IPS-18c (cell line): Measurements from ENCODE around the gene FGD4.

ENCODE experiments used
- H3K4me3 ChIP-seq: 2 replicates; pipeline ENCODE4 v1.7.0; 2013; ENCODE audit warnings: low read depth, mild to moderate bottlenecking, low read length, moderate library complexity; ENCODE audit not compliant: insufficient read depth
- H3K9me3 ChIP-seq: one replicate; pipeline ENCODE4 v1.6.1; 2013; ENCODE audit warnings: mild to moderate bottlenecking, low read length, moderate library complexity; ENCODE audit not compliant: control insufficient read depth, insufficient read depth

The FGD4 gene

DNA sequence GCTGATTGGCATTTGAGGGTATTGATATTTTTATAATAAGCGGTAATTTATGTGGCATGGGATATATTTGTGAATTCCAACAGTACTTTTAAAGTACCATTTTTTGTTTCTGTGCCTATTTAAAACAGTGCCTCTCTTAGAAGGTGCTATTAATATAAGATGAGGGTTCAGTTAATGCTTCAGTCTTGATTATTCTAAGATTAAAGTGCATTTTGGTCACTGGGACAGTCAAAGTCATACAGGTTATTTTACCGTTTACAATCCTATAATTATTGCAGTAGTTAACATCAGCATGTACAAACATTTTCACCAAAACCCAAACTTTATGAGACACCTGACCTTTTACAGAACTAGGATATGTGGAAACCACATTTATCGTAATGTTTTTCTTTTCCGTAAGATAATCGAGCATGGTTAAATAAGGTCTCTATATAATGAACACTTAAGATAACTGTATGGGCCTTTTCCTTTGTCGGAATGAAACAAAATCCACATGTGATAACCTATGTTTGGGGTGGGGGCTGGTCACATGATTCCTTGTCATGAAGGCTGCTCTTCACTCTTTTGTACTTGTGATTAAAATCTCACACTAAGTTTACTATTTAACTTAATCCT lies 242.0 kb downstream of the FGD4 start:
- Histone ChIP-seq H3K4me3 (no peak overlapping the region), H3K9me3 (no peaks in the 10 kb centered on the region)

GRCh38 chr12:32644431-32644830 lies 245.1 kb downstream of the FGD4 start:
- H3K4me3 ChIP-seq: no peak overlapping the region
- H3K9me3 ChIP-seq: no peaks in the 10 kb centered on the region

DNA sequence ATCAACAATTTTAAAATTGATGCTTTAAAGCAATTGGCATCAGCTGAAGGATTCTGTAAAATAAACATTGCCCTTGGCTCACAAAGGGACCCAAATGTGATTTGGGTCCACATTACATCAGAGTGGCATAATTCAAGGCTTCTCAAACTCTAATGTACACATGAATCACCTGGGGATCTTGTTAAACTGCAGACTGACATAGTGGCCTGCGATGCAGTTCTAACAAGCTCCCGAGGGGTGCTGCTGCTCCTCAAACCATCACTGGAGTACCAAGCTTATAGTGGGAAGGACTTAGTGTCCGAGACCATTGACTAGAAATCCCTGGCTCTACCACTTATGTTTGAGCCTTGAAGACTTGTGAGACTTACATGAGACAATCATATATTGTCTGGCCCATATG lies 247.9 kb downstream of the FGD4 start:
- Histone ChIP-seq H3K4me3 (no peak overlapping the region), H3K9me3 (no peaks in the 10 kb centered on the region)

DNA sequence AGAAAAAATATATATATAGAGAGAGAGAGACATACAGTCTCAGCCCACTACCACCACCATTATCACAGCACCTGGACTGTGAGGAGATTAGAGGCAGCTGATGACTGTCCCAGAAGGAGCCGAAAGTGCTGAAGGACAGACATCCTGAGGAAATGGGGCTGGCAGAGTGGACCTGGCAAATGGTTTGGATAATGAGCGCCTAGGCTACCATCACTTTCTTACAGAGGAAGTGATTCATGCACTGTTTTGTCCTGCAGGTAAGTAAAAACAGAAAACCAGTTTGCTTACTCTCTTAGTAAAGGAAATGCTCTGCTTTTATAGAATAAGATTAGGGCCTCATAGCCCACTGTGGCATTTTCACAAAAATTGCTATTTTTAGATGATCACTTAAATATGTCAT lies 251.2 kb downstream of the FGD4 start:
- no peak overlapping the region for H3K4me3 ChIP-seq
- H3K9me3 ChIP-seq: no peaks in the 10 kb centered on the region

- H3K9me3 ChIP-seq: no peaks in the 10 kb centered on the region
Measured at GRCh38 chr12:32651151-32651955, 252.0 kb downstream of the FGD4 start.

DNA sequence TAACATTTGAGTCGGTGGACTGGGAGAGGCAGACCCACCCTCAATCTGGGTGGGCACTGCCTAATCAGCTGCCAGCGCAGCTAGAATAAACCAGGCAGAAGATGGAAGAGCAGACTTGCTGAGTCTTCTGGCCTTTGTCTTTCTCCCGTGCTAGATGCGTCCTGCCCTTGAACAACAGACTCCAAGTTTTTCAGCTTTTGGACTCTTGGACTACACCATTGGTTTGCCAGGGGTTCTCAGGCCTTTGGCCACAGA lies 252.5 kb downstream of the FGD4 start:
- no peak overlapping the region for H3K4me3 ChIP-seq
- H3K9me3 ChIP-seq: no peaks in the 10 kb centered on the region

More at GRCh38 chr12:32651151-32651955, 252.0 kb downstream of the FGD4 start:
- H3K4me3 ChIP-seq: no peak overlapping the region

GRCh38 chr12:32659908-32660440 lies 260.6 kb downstream of the FGD4 start:
- Histone ChIP-seq H3K9me3 (no peaks in the 10 kb centered on the region), H3K4me3 (no peak overlapping the region)

DNA sequence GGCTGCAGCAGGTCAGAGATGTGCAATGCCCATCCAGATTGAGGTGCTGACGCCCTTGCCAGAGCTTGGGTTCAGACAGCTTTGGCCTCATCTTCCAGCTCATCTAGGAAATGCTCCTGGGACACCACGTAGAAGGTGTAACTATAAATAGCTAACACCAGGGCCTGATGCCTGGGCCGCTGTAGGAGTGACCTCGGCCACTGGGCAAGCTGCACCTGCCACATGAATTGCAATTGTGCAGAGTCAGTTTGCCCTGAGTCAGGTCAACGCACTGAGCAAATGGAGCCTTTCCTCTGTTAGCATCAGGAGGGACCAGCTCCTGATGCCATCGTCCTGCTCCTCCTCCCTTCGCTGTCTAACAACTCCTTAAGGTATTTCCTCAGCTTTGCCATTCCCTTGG lies 262.3 kb downstream of the FGD4 start:
- no peak overlapping the region for H3K4me3 ChIP-seq
- H3K9me3 ChIP-seq: no peaks in the 10 kb centered on the region

GRCh38 chr12:32662665-32663064 lies 263.3 kb downstream of the FGD4 start:
- Histone ChIP-seq H3K9me3 (no peaks in the 10 kb centered on the region), H3K4me3 (no peak overlapping the region)

DNA sequence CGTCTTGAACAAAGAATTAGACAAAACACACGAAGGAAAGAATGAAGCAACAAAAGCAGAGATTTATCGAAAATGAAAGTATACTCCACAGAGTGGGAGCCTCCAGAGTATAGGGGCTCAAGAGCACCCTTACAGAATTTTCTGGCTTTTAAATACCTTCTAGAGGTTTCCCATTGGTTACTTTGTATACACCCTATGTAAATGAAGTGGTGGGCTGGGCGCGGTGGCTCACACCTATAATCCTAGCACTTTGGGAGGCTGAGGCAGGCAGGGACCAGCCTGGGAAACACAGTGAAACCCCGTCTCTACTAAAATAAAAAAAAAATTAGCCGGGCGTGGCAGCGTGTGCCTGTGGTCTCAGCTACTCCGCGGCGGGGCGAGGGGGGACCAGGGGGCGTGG lies 266.7 kb downstream of the FGD4 start:
- no peak overlapping the region for H3K4me3 ChIP-seq
- peaks cover 2% of the 10 kb centered on the region for H3K9me3 ChIP-seq

DNA sequence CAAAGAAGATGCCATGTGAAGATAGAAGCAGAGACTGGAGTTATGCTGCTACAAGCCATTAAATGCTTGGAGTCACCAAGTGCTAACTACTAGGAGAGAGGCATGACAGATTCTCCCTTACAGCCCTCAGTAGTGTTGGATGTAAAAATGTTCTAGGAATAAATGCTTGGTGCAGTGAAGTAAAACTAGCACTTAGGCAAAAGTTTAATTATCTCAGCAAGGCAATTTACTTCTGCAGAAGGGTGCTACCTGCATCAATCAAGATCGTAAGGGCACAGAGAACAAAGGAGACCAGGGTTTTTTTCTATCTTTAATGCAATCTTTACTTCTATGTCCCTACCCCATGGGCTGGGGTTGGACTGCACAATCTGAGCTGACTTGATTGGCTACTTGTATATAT lies 270.2 kb downstream of the FGD4 start:
- Histone ChIP-seq H3K9me3 (peaks cover 2% of the 10 kb centered on the region), H3K4me3 (no peak overlapping the region)

DNA sequence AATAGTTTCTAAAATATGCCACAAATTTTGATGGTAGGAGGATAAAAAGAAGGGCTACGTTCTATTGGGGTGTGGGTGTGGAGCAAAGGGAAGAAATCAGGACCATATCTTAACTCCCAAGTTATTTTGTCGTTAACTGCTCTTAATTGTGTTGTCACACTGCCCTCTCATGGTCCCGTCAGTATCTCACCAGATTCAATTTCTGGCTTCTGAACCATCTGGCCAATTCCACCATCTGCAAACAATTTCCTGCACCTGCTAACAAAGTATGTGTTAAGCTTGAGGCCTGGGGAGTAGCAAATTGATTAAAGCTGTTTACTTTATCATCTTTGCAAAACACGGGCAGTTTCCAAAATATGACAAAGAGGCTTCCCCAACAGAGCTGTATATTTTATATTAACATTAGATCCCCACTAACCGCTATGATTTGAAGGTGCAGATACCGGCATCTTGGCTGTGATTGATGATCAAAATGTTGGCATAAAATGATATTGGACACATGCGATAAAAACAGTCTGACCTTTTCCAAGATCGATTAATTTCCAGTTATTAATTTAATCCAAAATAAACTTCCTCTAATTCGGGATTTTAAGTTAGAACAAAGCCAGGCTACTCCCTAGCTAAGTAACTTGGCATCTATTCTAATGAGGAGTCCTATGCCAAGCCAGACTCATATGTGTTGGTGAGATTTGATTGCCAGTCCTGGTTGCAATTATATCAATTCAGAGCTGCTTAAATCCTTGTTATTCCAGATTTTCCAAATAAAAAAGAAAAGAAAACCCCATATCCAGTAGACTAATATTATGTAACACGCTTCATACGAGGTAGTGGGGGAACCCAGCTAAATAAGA lies 272.8 kb downstream of the FGD4 start:
- Histone ChIP-seq H3K9me3 (peaks cover 2% of the 10 kb centered on the region), H3K4me3 (no peak overlapping the region)

- Histone ChIP-seq H3K4me3 (peak within 1 kb of the TSS; percentile 99), H3K9me3 (no peaks in the 10 kb centered on the region)
Measured at GRCh38 chr12:32679091-32679919, 279.9 kb downstream of the FGD4 start, which contains the start of gene DNM1L. Gene DNM1L (plus strand): TSS chr12:32679301. CDS start chr12:32679364, 63 bp downstream.

GRCh38 chr12:32679920-32680237 lies 280.5 kb downstream of the FGD4 start:
- no peaks in the 10 kb centered on the region for H3K9me3 ChIP-seq
- peak overlapping the region; percentile 99 for H3K4me3 ChIP-seq

DNA sequence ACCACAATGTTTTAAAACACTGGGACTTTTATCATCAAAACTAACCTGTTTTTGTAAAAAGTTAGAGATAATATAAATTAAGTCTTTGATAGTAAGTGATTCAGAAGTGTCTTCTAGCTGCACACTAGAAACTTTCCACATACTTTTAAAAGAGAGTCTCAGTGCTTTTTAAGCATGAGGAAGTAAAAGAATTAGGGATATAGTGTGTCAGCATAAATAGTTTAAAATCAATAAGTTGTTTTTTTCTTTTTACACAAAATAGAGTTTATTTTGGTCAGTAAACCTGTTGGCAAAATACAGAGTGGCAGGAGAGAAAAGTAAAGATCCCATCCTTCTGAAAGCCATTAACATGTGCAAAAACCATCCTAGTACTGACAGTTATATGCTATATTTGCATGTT lies 281.4 kb downstream of the FGD4 start:
- Histone ChIP-seq H3K4me3 (no peak overlapping the region), H3K9me3 (no peaks in the 10 kb centered on the region)

GRCh38 chr12:32681272-32681671 lies 281.9 kb downstream of the FGD4 start:
- no peak overlapping the region for H3K4me3 ChIP-seq
- no peaks in the 10 kb centered on the region for H3K9me3 ChIP-seq

GRCh38 chr12:32686340-32686739 lies 287.0 kb downstream of the FGD4 start:
- Histone ChIP-seq H3K4me3 (no peak overlapping the region), H3K9me3 (no peaks in the 10 kb centered on the region)
